NCI-H2227 (cell line): ENCODE data around the gene SDHB.

ENCODE experiments used
- DNase-seq: peaks from one replicate; lab custom pipeline; 2025; ENCODE audit not compliant: unreplicated experiment; lab: John Stamatoyannopoulos, UW

The SDHB gene

DNA sequence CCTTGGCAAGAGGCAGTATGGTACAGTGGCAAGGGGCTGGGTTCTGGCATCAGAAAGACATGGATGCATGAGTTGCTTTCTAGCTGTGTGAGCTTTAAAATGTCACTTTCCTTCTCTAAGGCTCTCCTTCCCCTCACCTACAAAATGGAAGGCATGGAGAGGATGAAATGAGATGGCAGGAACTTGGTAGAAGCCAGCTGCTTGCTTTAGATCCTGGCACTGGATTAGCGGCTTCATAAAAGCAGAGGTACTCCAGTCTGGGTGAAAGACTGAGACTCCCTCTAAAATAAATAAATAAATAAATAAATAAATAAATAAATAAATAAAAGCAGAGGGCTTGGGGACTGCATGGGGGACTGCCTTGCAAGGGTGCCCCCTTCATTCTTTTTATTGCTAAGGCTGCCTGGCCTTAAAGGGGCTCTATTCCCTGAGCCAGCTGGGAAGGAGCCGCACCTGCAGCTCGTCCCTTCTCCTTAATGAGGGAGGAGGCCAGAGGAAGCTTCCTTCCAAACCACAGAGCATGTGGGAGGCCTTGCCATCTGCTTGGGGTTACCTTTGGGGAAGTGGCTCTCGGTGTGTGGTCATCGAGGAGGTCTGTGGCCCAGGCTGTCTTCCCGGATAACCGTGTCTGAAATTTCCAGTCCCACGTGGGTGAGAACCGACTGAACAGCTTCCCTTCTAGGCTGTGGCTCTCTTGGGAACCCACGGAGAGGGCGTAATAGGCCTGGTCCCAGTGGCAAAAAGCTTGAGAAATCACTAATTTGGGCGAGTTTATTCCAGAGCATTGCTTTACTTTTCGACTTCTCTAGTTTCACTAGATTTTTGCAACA is 40.1 kb downstream of the SDHB start:
- DNase-seq = no peak

DNA sequence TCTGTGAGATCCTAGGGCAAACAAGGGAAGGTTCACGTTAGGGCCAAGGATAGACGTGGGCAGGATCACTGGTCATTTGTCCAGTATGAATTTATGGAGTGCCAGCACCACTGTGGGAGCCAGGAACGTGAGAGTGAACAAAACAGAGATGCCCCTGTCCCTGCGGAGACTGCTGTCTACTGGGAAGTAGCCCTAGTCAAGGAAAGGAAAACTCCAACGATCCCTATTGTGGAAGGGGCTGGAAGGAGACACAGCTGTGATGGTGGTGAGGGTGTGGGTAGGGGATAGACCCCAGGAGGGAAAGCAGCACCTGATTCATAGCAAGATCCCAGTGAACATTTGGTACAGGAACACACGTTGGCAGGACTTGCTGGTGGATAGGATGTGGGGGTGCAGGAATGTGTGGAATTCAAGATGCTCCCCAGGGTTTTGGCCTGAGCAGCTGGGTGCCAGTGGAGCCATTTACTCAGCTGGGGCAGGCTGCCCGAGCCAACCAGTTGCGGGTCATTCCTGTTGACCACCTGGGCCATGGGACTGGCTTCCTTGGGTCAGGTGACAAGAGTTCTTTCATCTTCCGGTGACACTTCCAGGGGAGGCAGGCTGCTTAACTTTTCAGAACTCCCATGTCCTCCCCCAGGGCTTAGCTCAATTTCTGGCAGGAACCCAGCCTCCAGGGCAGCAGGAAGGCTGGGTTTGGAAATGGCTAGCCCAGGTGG is 40.9 kb downstream of the SDHB start:
- DNase-seq = no peak

DNA sequence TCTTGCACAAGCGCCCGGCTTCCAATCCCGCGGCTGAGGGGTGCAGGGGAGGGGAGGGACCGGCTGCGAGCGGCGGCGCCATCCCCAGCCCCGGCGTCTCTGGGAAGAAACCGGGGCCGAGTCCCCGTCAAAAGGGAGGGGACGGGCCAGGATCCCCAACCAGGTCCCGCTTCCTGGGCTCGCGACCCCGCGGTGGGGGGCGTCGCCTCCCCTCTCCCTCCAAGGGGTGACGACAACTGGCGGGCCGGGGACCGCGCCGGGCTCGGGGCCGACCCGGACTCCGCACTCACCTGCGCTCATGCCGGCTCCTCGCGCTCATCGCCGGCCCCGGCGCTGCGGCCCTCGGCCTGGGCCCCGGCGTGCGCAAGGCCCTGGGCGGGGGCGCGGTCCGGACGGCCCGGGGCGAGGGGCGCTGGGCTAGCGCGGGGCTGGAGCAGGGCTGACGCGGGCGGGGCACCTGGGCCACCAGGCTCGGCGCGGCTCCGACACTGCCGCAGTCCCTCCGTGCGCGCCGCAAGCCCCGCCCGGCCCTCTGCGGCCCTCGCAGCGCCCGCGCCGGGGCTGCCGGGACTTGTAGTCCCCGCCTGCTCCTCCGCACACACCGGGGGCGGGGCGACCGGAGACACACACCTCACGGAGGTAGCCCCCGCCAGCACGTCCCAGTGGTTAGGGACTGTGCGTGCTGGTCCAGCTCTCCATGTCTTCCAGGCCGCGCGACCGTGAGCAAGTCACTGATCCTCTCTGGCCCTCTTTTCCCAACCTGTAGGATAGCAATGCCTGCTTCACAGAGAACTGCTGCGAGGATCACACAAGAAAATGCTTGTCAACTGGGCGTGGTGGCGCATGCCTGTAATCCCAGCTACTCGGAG is 42.2 kb downstream of the SDHB start, which contains the start of gene ATP13A2:
TSS of gene ATP13A2 (minus strand) at position 490 of the 869 bp plus-strand sequence. CDS start at position 300, 190 bp downstream.
- peak; percentile 96 for DNase-seq

GRCh38 chr1:17011092-17011438 is 42.8 kb downstream of the SDHB start:
- no peak for DNase-seq

GRCh38 chr1:17009706-17010105 is 44.1 kb downstream of the SDHB start:
- DNase-seq = no peak

GRCh38 chr1:17008208-17008855 is 45.5 kb downstream of the SDHB start:
- no peak for DNase-seq

DNA sequence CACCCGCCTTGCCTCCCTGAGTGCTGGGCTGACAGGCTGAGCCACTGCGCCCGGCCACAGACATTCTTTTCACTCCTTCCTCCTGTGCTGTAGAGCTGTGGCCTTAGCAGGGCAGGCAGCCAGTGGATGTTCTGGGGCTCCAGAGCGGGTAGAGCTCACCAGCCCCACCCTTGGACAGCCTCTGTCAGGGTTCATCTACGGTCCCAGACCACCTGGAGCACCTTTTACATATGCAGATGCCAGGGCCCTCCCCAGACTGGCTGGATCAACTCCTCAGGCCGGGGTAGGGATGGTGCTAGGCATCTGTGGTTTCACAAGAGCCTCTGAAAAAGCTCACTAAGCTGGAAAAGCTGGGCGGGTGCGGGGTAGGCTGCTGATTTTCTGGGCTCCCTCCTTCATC is 46.7 kb downstream of the SDHB start:
- no peak for DNase-seq

- no peak for DNase-seq
Measured at GRCh38 chr1:17005365-17005740, 48.5 kb downstream of the SDHB start.

- DNase-seq = no peak
Measured at GRCh38 chr1:17004466-17005364, 49.1 kb downstream of the SDHB start.

DNA sequence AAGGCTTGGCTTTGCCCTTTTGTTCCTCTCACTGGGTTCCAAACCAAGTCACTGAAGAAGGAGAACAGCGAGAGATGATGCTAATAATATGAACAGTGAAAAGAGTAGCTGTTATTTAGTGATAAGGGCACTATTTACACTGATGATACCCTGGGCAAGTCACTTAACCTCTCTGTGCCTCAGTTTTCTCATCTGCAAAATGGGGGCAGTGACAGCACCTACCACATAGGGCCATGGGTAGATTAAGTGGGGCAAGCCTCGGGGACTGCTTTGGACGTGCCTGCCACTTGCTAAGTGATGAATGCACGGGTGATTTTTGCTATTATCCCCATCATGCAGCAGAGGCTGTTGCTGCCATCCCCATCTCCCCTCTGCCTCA is 51.3 kb downstream of the SDHB start:
- DNase-seq = no peak

DNA sequence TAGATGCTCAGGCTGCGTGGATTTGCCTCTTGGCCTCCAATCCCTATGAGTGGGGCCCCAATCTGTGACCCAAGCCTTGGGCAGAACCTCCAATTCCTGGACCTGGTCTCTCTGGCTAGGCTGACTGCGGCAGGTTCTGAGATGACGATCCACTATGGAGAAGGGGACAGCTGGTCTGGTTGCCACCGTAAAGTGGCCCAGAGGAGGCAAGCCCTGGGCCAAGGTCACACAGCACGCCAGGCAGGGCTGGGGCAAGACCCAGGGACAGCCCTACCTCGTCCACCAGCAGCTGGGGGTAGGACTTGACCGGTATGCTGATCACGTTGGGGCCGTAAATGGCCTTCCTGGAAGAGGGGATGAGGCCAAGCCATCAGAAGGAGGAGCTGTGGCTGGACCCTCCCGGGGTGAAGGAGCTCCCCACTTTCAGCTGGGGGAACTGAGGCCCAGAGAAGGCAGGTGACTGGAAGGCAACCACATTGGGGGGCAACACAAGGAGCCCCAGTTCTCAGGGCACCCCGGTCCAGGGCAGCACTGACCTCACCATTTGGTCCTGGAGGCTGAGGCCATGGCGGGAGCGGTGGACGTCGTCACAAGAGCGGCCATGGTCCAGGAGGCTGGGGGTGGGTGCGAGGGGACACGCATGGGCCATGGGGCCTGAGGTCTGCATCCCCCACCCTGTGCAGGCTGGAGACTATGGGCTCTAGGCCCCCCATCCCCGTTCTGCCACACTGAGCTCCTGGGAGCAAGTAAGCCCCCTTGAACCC is 51.9 kb downstream of the SDHB start:
- DNase-seq = no peak

- DNase-seq = no peak
Measured at GRCh38 chr1:16999863-17000262, 54.0 kb downstream of the SDHB start.

DNA sequence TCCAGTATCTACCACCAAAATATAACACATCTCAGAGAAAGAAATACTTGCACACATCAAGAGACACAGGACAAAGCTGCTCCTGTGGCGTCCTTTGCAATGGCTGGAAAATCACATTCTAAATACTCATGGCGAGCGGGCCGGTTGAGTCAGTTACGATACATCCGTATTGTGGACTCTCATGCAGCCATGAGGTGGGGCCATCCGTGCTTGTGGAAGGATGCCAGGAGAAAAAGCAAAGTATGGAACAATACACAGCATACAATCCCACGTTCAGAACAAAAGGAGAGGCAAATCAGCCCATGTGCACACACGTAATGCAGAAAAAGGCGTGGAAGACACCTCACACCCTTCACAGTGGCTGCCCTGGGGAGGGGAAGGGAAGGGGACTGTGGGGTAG is 55.2 kb downstream of the SDHB start:
- DNase-seq = no peak

DNA sequence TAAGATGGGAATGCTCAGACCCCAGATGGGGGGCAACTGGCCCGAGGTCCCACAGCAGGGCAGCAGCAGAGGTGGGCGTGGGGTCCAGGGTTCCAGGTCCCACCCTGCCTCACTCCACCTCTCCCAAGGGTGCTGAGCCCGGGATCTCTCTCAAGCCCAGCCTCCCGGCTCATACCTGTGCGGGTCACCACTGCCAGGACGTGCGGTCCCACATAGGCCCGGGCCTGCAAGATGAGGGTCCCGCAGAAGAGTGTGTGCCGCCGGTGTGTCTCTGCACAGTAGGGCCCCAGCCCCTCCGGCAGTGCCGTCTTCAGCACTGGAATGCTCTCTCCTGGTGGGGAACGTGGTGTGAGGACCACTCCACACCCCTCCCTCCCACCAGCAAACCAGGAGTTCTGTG is 57.0 kb downstream of the SDHB start:
- no peak for DNase-seq

DNA sequence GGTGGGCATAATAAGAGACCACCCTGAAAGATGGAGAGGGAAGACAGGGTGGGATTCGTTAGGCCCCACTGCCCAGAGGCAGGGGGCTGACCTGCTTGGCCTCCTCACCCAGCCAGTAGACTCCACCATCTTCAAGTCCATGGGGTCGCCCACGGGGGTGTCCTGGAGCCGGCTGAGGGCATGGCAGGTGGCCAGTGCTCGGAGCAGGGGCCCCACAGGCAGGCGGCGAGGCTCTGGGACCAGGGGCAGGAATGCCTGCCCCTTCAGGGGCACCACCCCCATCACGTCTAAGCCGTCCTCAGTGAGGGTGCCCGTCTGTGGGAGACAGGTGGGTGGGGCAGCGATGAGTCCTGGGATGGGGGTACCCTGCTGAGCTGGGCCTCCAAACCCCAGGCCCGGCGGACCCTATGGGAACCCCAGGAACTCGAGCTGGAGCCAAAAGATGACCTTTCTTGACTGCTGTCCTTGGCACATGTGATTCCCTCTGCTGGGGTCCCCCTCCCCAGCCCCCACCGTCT is 60.3 kb downstream of the SDHB start:
- DNase-seq = no peak

DNA sequence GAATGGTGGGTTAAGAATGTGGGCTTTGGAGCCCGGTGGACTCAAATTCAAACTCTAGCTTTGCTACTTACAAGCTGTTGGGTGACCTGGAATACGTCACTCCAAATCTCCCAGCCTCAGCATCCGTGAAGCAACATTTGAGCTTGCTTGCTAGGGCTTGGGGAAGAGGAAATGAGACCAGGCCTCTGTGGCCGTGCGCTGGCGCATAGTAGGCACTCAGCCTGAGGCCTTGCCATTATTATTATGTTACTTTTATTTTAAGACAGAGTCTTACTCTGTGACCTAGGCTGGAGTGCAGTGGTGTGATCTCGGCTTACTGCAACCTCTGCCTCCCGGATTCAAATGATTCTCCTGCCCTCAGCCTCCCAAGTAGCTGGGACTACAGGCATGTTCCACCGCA is 61.2 kb downstream of the SDHB start:
- DNase-seq = no peak

- DNase-seq = no peak
Measured at GRCh38 chr1:16992102-16992501, 61.7 kb downstream of the SDHB start.

DNA sequence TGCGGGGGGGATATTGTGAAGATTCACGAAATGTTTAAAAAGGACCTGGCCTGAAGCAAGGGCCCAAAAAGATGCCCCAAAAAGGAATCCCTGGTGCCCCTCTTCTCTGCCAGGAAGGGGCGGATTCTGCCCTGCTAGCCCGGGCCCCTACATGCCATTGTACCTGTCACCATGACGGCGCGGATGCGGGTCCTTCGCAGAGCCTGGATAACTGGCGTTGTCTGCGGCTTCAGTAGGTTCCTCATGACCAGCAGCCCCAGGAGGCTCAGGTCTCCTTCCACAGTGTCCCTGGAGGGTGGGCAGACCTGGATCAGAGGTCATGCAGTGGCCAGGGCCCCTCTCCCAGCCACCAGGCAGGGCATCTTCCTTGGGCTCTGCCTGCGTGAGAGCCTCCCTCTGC is 62.3 kb downstream of the SDHB start:
- no peak for DNase-seq
